Heart right ventricle (tissue), 16 donors: ENCODE measurements around the gene MEFV. TPM values are rescaled to one million over a fixed set of nuclear protein-coding genes. Genes with fewer than 3 reads are reported as not detected.
A peak's percentile ranks its signal among the peaks of the same experiment; 100 is the strongest.

Experiments used
- ATAC-seq, 8 donors: fragments of 200-7000 bp; cut with Tn5 transposase; one replicate each; pipeline ENCODE4 v1.9.1; 2020; ENCODE audit warnings: mild to moderate bottlenecking in 8 of 8, moderate library complexity in 8 of 8, moderate number of reproducible peaks in 1 of 8
- DNase-seq, 2 donors: peaks; one replicate each; pipeline ENCODE4 v3.0.0-alpha.2; 2020
- H3K27ac ChIP-seq, 10 donors: fragments of 200-600 bp; sonication (generic) in 2 of 10; one replicate each; pipeline versions ENCODE4 v1.5.0 to v1.8.0; 2020 to 2022; ENCODE audit warnings: mild to moderate bottlenecking in 3 of 10
- H3K27me3 ChIP-seq, 7 donors: fragments of 200-600 bp; one replicate each; pipeline ENCODE4 v1.8.0; 2021 to 2022; ENCODE audit warnings: mild to moderate bottlenecking in 2 of 7
- H3K36me3 ChIP-seq, 9 donors: fragments of 200-600 bp; sonication (generic) in 1 of 9; one replicate each; pipeline versions ENCODE4 v1.5.0 to v1.8.0; 2020 to 2022; ENCODE audit warnings: mild to moderate bottlenecking in 2 of 9
- H3K4me1 ChIP-seq, 9 donors: fragments of 200-600 bp; sonication (generic) in 1 of 9; one replicate each; pipeline versions ENCODE4 v1.5.0 to v1.8.0; 2020 to 2022; ENCODE audit warnings: mild to moderate bottlenecking in 4 of 9
- H3K4me3 ChIP-seq, 10 donors: fragments of 200-600 bp; sonication (generic) in 2 of 10; one replicate each; pipeline versions ENCODE4 v1.5.0 to v1.8.0; 2020 to 2022; ENCODE audit warnings: mild to moderate bottlenecking in 7 of 10, moderate library complexity in 2 of 10
- H3K9me3 ChIP-seq, 11 donors: fragments of 200-600 bp in 10 of 11; sonication (generic) in 2 of 11; one replicate each; pipeline versions ENCODE4 v1.5.0 to v1.8.0; 2013 to 2022; ENCODE audit warnings: mild to moderate bottlenecking in 2 of 11, control low read depth in 1 of 11, moderate library complexity in 1 of 11
- CTCF ChIP-seq, 9 donors: fragments of 200-600 bp; sonication (generic) in 2 of 9; IDR thresholded peaks; one replicate each; pipeline versions ENCODE4 v1.5.0 to v1.8.0; 2021 to 2022; ENCODE audit warnings: antibody characterized with exemption in 9 of 9, mild to moderate bottlenecking in 5 of 9, moderate library complexity in 1 of 9
- WGBS, 2 donors: extraction: QIAGEN DNeasy Blood & Tissue Kit; methylation state at CpG; one replicate each; pipeline ENCODE4 v1.1.7; 2013; ENCODE audit warnings: inconsistent platforms in 1 of 2; 5-methylcytosine and 5-hydroxymethylcytosine counted together
- intact Hi-C, 10 donors: fragments of 100-400 bp; cut with DNase I; formaldehyde crosslinking; loops; one replicate each; pipeline versions ENCODE4 v1.11.1 to v1.14.2; 2022
- polyA plus RNA-seq, 2 donors: library from polyadenylated mRNA; stranded (reverse); fragments of 200-250 nt; gene quantifications; one replicate each; pipeline ENCODE4 v1.2.3, GENCODE V29; 2013
- total RNA-seq, 10 donors: library from RNA; stranded (reverse); fragmentation: NEBNext Ultra II Directional in 3 of 10; extraction: Animal tissue kit (Norgen Biotek cat#: 25700) in 3 of 10; gene quantifications; one replicate each; pipeline versions ENCODE4 v1.2.1 to v1.2.4, GENCODE V29; 2021 to 2023
- donor health status: Arrhythmogenic right ventricular cardiomyopathy.
- donor health status: ischemic (EF 13 %, LVEDD 7.1; RV severe dilation, severe dysfunction).
- donor health status: healthy with polysubstance abuse.
- donor health status: DM: no; HTN: yes; CAD: no.
- donor health status: DM: no; HTN: no; CAD: no.
- donor health status: ischemic (EF 25% LVEDD 6.9; RV normal size, moderate dysfunction).
- donor health status: ischemic (EF 25% LVEDD 5.7; RV mildly dilated, moderate dysfunction).
- donor health status: healthy.
- donor health status: DM: yes; HTN: yes; CAD: no.
- donor health status: Ischemic cardiomyopathy.
- donor health status: ischemic (EF 35%, LVEDD 5.7; RV mildly dilated, moderate dysfunction).
- donor health status: nonischemic (EF 11% LVEDD 7.7; RV severe dilation, severe dysfunction).
- donor health status: DM: yes; HTN: yes; CAD: no.
- donor health status: PGD.
- donor health status: ischemic (EF 29% LVEDD 5.4; RV normal size, mild dysfunction).
- donor health status: nonischemic (EF 23%, LVEDD 6.1; RV moderate dilation, normal function).

MEFV gene
- total and polyA plus RNA-seq, 12 donors: 0.11 to 3.1 (median 0.46) TPM

GRCh38 chr16:3289998-3290673 lies 33.7 kb upstream of the MEFV start:
- Histone ChIP-seq H3K4me1 (peaks cover under 1 to 15% (median 4%) of the 10 kb centered on the region in 9 donors), H3K36me3 (peaks cover 18 to 87% (median 76%) of the 10 kb centered on the region in 9 donors), H3K27me3 (no peaks in the 10 kb centered on the region), H3K4me3 (no peak overlapping the region), H3K9me3 (peaks cover 0 to 100% (median 86%) of the 10 kb centered on the region in 11 donors), H3K27ac (no peak overlapping the region)
- TF ChIP-seq CTCF (IDR thresholded peaks at IDR 0.05): no peak
- WGBS, 2 donors: 98% methylated on average over 16 of the region's 16 CpGs
- DNase-seq (no peak), ATAC-seq (no peak)
- intact Hi-C loops: loop anchor here in 1 of 10 donors (10.0 kb wide), 1 partner anchor 55 kb away; the partner anchor contains the start of gene ZNF200

GRCh38 chr16:3285131-3285530 lies 28.7 kb upstream of the MEFV start:
- 83 to 85% methylated on average over 6 of the region's 6 CpGs for WGBS, 2 donors
- Histone ChIP-seq H3K27me3 (no peaks in the 10 kb centered on the region), H3K27ac (no peak overlapping the region), H3K4me3 (peak overlapping the region in 6 of 10 donors; percentile 84 to 100 (median 97)), H3K4me1 (peaks cover 9 to 32% (median 26%) of the 10 kb centered on the region in 9 donors), H3K36me3 (peaks cover 10 to 54% (median 46%) of the 10 kb centered on the region in 9 donors), H3K9me3 (peaks cover 0 to 58% (median 42%) of the 10 kb centered on the region in 11 donors)
- DNase-seq (no peak), ATAC-seq (no peak)
- intact Hi-C loops: loop anchor here in 1 of 10 donors (10.0 kb wide), 1 partner anchor 50 kb away; the partner anchor contains the start of gene ZNF200
- no peak for TF ChIP-seq CTCF (IDR thresholded peaks at IDR 0.05)

GRCh38 chr16:3283543-3284447 lies 27.4 kb upstream of the MEFV start:
- Histone ChIP-seq H3K36me3 (peaks cover 0 to 41% (median 33%) of the 10 kb centered on the region in 9 donors), H3K4me3 (peak overlapping the region; percentile 75 to 100 (median 95)), H3K27ac (peak overlapping the region; percentile 98 to 99 (median 99)), H3K4me1 (peaks cover 9 to 32% (median 26%) of the 10 kb centered on the region in 9 donors), H3K9me3 (peaks cover 0 to 44% (median 28%) of the 10 kb centered on the region in 11 donors), H3K27me3 (no peaks in the 10 kb centered on the region)
- 4% methylated on average over 56 of the region's 56 CpGs for WGBS, 2 donors
- peak in 1 of 8 donors; percentile 19 for ATAC-seq
- TF ChIP-seq CTCF (IDR thresholded peaks at IDR 0.05): no peak
- intact Hi-C loops: loop anchor here in 6 of 10 donors (1.0 to 10.0 kb wide), 6 partner anchors 19 to 174 kb away; partner anchors contain the start of genes TIGD7 (in 2 of the 6), ZNF75A (in 2 of the 6) and ZNF200 (in 1 of the 6)
- peak in 1 of 2 donors; percentile 30 for DNase-seq
